Astrocyte (in vitro differentiated cells and primary cell): ENCODE results near the gene OR51A7. TPM values are rescaled to one million over a fixed set of nuclear protein-coding genes. Genes with fewer than 3 reads are reported as not detected.
A peak's percentile ranks its signal among the peaks of the same experiment; 100 is the strongest.

Experiments used
- DNase-seq: peaks from one replicate; pipeline ENCODE4 v3.0.0-alpha.2; 2010; ENCODE audit warnings: low read depth
- FAIRE-seq: peaks from 2 replicates; lab custom pipeline; 2011; peaks lifted over from hg19 to GRCh38; lab: Jason Lieb, UNC
- H2AFZ ChIP-seq: 2 replicates; pipeline ENCODE4 v1.6.0; 2012; ENCODE audit warnings: low read depth, low read length, inconsistent platforms
- H3K27ac ChIP-seq: 2 replicates; pipeline ENCODE4 v1.5.1; 2011; ENCODE audit warnings: low read depth, low read length, inconsistent platforms
- H3K27me3 ChIP-seq: 2 replicates; pipeline ENCODE4 v1.6.0; 2011; ENCODE audit warnings: low read length, inconsistent platforms; ENCODE audit not compliant: insufficient read depth
- H3K36me3 ChIP-seq: 2 replicates; pipeline ENCODE4 v1.5.1; 2011; ENCODE audit warnings: low read length, inconsistent platforms; ENCODE audit not compliant: insufficient read depth
- H3K4me1 ChIP-seq: 2 replicates; pipeline ENCODE4 v1.5.1; 2011; ENCODE audit warnings: low read length, inconsistent platforms; ENCODE audit not compliant: insufficient read depth
- H3K4me2 ChIP-seq: 2 replicates; pipeline ENCODE4 v1.6.0; 2012; ENCODE audit warnings: low read length, inconsistent platforms
- H3K4me3 ChIP-seq: 2 replicates; pipeline ENCODE4 v1.5.1; 2011; ENCODE audit warnings: low read depth, mild to moderate bottlenecking, low read length, inconsistent platforms; ENCODE audit not compliant: insufficient read depth
- H3K79me2 ChIP-seq: 2 replicates; pipeline ENCODE4 v1.6.0; 2012; ENCODE audit warnings: mild to moderate bottlenecking, low read length, inconsistent platforms; ENCODE audit not compliant: insufficient read depth
- H3K9ac ChIP-seq: 2 replicates; pipeline ENCODE4 v1.6.0; 2012; ENCODE audit warnings: mild to moderate bottlenecking, low read length, inconsistent platforms
- H3K9me3 ChIP-seq: 2 replicates; pipeline ENCODE4 v1.5.1; 2012; ENCODE audit warnings: low read depth, mild to moderate bottlenecking, low read length, inconsistent platforms; ENCODE audit not compliant: insufficient read depth
- H4K20me1 ChIP-seq: 2 replicates; pipeline ENCODE4 v1.6.0; 2012; ENCODE audit warnings: low read length, inconsistent platforms; ENCODE audit not compliant: insufficient read depth
- H3K27ac Mint-ChIP-seq: one replicate; pipeline ENCODE4 v1.8.0; 2021; ENCODE audit warnings: mild to moderate bottlenecking, mixed read lengths; ENCODE audit not compliant: unreplicated experiment
- H3K27me3 Mint-ChIP-seq: one replicate; pipeline ENCODE4 v1.8.0; 2021; ENCODE audit warnings: low read depth, mixed read lengths; ENCODE audit not compliant: unreplicated experiment
- H3K36me3 Mint-ChIP-seq: one replicate; pipeline ENCODE4 v1.8.0; 2021; ENCODE audit warnings: low read depth, mixed read lengths; ENCODE audit not compliant: unreplicated experiment
- H3K4me1 Mint-ChIP-seq: one replicate; pipeline ENCODE4 v1.8.0; 2021; ENCODE audit warnings: low read depth, mixed read lengths; ENCODE audit not compliant: unreplicated experiment
- H3K4me3 Mint-ChIP-seq: one replicate; pipeline ENCODE4 v1.8.0; 2021; ENCODE audit warnings: mild to moderate bottlenecking, moderate library complexity, mixed read lengths; ENCODE audit not compliant: unreplicated experiment
- H3K9me3 Mint-ChIP-seq: one replicate; pipeline ENCODE4 v1.8.0; 2021; ENCODE audit warnings: mild to moderate bottlenecking, mixed read lengths; ENCODE audit not compliant: unreplicated experiment
- CTCF ChIP-seq: IDR thresholded peaks from 2 replicates; pipeline ENCODE4 v1.5.1; 2011; ENCODE audit warnings: low read depth, mild to moderate bottlenecking, inconsistent platforms, low read length, moderate library complexity; ENCODE audit not compliant: insufficient read depth
- EZH2 ChIP-seq: IDR thresholded peaks from 2 replicates; pipeline ENCODE4 v1.6.1; 2012; ENCODE audit warnings: mild to moderate bottlenecking, low read length, inconsistent platforms; ENCODE audit not compliant: insufficient read depth
- total RNA-seq: library from RNA; stranded (reverse); gene quantifications from 2 replicates; pipeline ENCODE4 v1.2.1, GENCODE V29; 2021

The OR51A7 gene
- total RNA-seq, 1 donor from 2014 or later: not detected

- Histone ChIP-seq H3K36me3 (no peaks in the 10 kb centered on the region), H3K9ac (no peak within 1 kb of the TSS), H2AFZ (no peak within 1 kb of the TSS), H3K27me3 (no peaks in the 10 kb centered on the region), H3K4me3 (no peak within 1 kb of the TSS), H3K9me3 (no peaks in the 10 kb centered on the region), H4K20me1 (no peaks in the 10 kb centered on the region), H3K27ac (no peak within 1 kb of the TSS), H3K4me1 (no peaks in the 10 kb centered on the region), H3K4me2 (peak within 1 kb of the TSS; percentile 15), H3K79me2 (no peaks in the 10 kb centered on the region)
- peaks cover under 1% of the 10 kb centered on the region for H3K9me3 Mint-ChIP-seq
- TF ChIP-seq CTCF (no peak), EZH2 (no peak)
- DNase-seq (peak; percentile 20), FAIRE-seq (no peak)
- H3K4me1 Mint-ChIP-seq: peaks cover 16% of the 10 kb centered on the region
- H3K27ac Mint-ChIP-seq: peak within 1 kb of the TSS; percentile 90
- H3K27me3 Mint-ChIP-seq: no peaks in the 10 kb centered on the region
- H3K36me3 Mint-ChIP-seq: no peaks in the 10 kb centered on the region
- no peak within 1 kb of the TSS for H3K4me3 Mint-ChIP-seq
These were observed 21.6 kb upstream of the OR51A7 start, which contains the start of gene OR51T1 for GRCh38 chr11:4881860-4882500. Gene OR51T1 (plus strand): TSS chr11:4881900. CDS start chr11:4881900, 0 bp downstream.

- DNase-seq (no peak), FAIRE-seq (no peak)
- no peaks in the 10 kb centered on the region for H3K27me3 Mint-ChIP-seq
- no peak overlapping the region for H3K4me3 Mint-ChIP-seq
- H3K79me2 ChIP-seq: no peaks in the 10 kb centered on the region
- H3K9me3 ChIP-seq: no peaks in the 10 kb centered on the region
- H3K9ac ChIP-seq: no peak overlapping the region
- no peak overlapping the region for H3K4me3 ChIP-seq
- no peaks in the 10 kb centered on the region for H4K20me1 ChIP-seq
- H3K27me3 ChIP-seq: no peaks in the 10 kb centered on the region
- H3K27ac Mint-ChIP-seq: no peak overlapping the region
- no peaks in the 10 kb centered on the region for H3K4me1 ChIP-seq
- no peak overlapping the region for H3K27ac ChIP-seq
- no peak overlapping the region for H3K4me2 ChIP-seq
- no peak for TF ChIP-seq EZH2
- TF ChIP-seq CTCF: no peak
- no peaks in the 10 kb centered on the region for H3K36me3 Mint-ChIP-seq
- H3K36me3 ChIP-seq: no peaks in the 10 kb centered on the region
- no peak overlapping the region for H2AFZ ChIP-seq
- H3K9me3 Mint-ChIP-seq: no peaks in the 10 kb centered on the region
- peaks cover 16% of the 10 kb centered on the region for H3K4me1 Mint-ChIP-seq
These were observed 21.0 kb upstream of the OR51A7 start for GRCh38 chr11:4882543-4882942.

- H3K4me3 ChIP-seq: no peak overlapping the region
- Mint-ChIP-seq H3K27ac (no peak overlapping the region), H3K4me3 (no peak overlapping the region), H3K4me1 (peaks cover 16% of the 10 kb centered on the region), H3K27me3 (no peaks in the 10 kb centered on the region), H3K9me3 (no peaks in the 10 kb centered on the region), H3K36me3 (no peaks in the 10 kb centered on the region)
- H3K27ac ChIP-seq: no peak overlapping the region
- no peak overlapping the region for H3K4me2 ChIP-seq
- H2AFZ ChIP-seq: no peak overlapping the region
- no peaks in the 10 kb centered on the region for H3K79me2 ChIP-seq
- no peak overlapping the region for H3K9ac ChIP-seq
- H3K27me3 ChIP-seq: no peaks in the 10 kb centered on the region
- H3K36me3 ChIP-seq: no peaks in the 10 kb centered on the region
- H4K20me1 ChIP-seq: no peaks in the 10 kb centered on the region
- FAIRE-seq (no peak), DNase-seq (peak; percentile 51)
- no peak for TF ChIP-seq CTCF
- no peak for TF ChIP-seq EZH2
- no peaks in the 10 kb centered on the region for H3K4me1 ChIP-seq
- no peaks in the 10 kb centered on the region for H3K9me3 ChIP-seq
These were observed 19.2 kb upstream of the OR51A7 start for GRCh38 chr11:4884361-4884760.
